Melanocyte of skin (primary cell): ENCODE results near the gene POGLUT3. TPM values are rescaled to one million over a fixed set of nuclear protein-coding genes. Genes with fewer than 3 reads are reported as not detected.

Experiments used
- total RNA-seq, 2 donors: library from RNA; depleted of rRNA; stranded (reverse); fragments of >200 nt; gene quantifications; 2 replicates each; pipeline ENCODE4 v1.2.3, GENCODE V29; 2012

The POGLUT3 gene, protein sequence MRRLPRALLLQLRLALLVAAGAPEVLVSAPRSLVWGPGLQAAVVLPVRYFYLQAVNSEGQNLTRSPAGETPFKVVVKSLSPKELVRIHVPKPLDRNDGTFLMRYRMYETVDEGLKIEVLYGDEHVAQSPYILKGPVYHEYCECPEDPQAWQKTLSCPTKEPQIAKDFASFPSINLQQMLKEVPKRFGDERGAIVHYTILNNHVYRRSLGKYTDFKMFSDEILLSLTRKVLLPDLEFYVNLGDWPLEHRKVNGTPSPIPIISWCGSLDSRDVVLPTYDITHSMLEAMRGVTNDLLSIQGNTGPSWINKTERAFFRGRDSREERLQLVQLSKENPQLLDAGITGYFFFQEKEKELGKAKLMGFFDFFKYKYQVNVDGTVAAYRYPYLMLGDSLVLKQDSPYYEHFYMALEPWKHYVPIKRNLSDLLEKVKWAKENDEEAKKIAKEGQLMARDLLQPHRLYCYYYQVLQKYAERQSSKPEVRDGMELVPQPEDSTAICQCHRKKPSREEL
- 10 to 100 TPM; 11.0 to 31.0 TPM for total RNA-seq

DNA sequence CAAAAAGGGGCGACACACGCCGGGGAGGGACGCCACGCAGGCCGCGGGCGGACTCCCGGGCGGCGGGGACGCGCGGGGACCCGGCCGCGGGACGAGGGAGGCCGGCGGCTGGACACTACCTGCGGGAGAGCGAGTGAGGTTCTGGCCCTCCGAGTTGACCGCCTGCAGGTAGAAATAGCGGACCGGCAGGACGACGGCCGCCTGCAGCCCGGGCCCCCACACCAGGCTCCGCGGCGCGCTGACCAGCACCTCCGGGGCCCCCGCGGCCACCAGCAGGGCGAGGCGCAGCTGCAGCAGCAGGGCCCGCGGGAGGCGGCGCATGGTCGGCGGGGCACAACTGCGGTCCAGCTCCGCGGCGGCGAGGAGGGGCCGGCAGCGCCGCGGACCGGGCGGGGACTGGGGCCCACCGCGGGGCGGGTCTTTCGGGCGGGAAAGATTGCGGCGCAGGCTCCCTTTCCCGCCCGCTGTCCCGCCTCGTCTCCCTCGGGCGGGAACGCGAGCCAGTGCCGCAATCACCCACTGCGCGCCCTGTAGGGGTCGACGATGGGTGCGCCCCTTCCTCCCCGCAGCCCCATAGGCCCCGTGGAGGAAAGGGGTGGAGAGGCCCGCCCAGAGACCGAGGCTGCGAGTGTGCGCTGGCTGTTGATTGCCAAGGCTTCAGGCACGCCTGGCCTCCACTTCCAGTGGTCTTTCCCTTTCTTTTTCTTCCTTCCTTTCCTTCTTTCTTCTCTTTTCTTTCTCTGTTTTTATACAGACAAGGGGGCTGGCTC is at the start of gene POGLUT3:
POGLUT3 (minus strand) TSS at position 339 of the 770 bp plus-strand sequence; CDS start at position 321, 18 bp downstream.

DNA sequence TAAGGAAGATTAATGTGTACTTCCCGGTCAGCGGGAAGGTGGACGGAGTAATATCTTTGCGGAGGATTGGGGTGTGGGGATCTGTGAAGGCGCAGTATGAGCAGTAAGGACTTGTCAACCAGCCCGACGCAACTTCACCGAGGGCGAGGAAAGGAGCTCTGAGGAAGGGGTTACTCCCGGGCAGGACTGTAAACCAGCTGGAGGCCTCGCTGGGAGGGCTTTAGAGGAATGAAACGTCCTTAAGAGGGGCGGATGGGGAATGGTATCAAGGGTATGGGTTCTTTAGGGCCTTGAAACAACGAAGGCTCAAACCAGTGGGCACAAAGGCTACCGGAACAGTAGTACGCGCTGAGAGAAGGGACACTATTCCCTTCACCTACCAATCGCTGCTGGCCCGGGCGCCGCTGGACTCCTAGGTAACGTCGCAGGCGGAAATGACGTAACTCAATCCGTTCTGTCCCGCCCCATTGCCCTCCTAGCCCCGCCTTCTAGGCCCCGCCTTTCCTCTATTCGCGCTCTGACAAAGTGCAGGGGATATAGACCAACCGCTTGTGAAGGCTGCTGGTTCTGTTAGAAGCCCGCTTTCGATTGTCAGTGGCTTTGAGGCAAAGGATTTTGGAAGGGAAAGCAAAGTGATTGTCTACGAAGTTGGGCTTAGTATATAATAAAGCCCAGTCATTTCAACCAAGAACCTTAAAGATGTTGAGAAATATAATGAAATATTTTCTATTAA is 30.9 kb downstream of the POGLUT3 start, which contains the start of gene C11orf65:
C11orf65 (minus strand) TSS at position 439 of the 733 bp plus-strand sequence. CDS start 5,970 bp downstream, outside the sequence.

Other genes with a start within 250 kb of the POGLUT3 start
- gene C11orf65, start 30.9 kb downstream of the POGLUT3 start, total RNA-seq = 1 to 10 TPM in 1 of 2 donors, under 1 TPM in 1; 0.33 to 1.0 TPM
- gene EXPH5, start 95.4 kb upstream of the POGLUT3 start, total RNA-seq = under 1 TPM; under 0.01 TPM
- gene DDX10, start 166.7 kb upstream of the POGLUT3 start, total RNA-seq = 10 to 100 TPM; 10.7 to 20.0 TPM